IMR-90 (cell line): Measurements from ENCODE around the gene IFIH1.

Source experiments
- BHLHE40 ChIP-seq: fragments of 150-350 bp; IDR thresholded peaks from 2 replicates; pipeline ENCODE4 v1.6.1; 2016; ENCODE audit warnings: mild to moderate bottlenecking, low read depth, low read length
- CTCF ChIP-seq: conservative IDR thresholded peaks from 2 replicates; pipeline ENCODE4 v1.5.1; 2012; ENCODE audit warnings: mild to moderate bottlenecking, low read depth, low read length, improper control_type of control experiment
- MAFK ChIP-seq: IDR thresholded peaks from 2 replicates; pipeline ENCODE4 v1.6.1; 2012; ENCODE audit warnings: low read depth, low read length, improper control_type of control experiment
- NFE2L2 ChIP-seq: fragments of 150-350 bp; IDR thresholded peaks from 2 replicates; pipeline ENCODE4 v1.6.1; 2016; ENCODE audit warnings: low read depth, mild to moderate bottlenecking, low read length
- POLR2A ChIP-seq: IDR thresholded peaks from 2 replicates; pipeline ENCODE4 v1.6.1; 2012; ENCODE audit warnings: mild to moderate bottlenecking, low read depth, low read length
- RAD21 ChIP-seq: IDR thresholded peaks from 2 replicates; pipeline ENCODE4 v1.6.1; 2012; ENCODE audit warnings: low read length, improper control_type of control experiment
- USF2 ChIP-seq: fragments of 150-350 bp; IDR thresholded peaks from 2 replicates; pipeline ENCODE4 v1.6.1; 2017; ENCODE audit warnings: mild to moderate bottlenecking, antibody characterized with exemption, low read length, low read depth

GRCh38 chr2:162308747-162309503 lies 9.6 kb downstream of the IFIH1 start:
- TF ChIP-seq MAFK (no peak), CTCF (no peak), RAD21 (no peak), POLR2A (no peak), BHLHE40 (no peak), USF2 (no peak), NFE2L2 (no peak)
